Calu3 (cell line): Measurements from ENCODE around the gene DDRGK1. TPM values are rescaled to one million over a fixed set of nuclear protein-coding genes. Genes with fewer than 3 reads are reported as not detected.

Source experiments
- BruUV-seq: library from RNA; stranded (reverse); fragments of 400-500 nt; replicated peaks from 2 replicates; lab custom pipeline; 2021; lab: Mats Ljungman, UMichigan
- CTCF ChIA-PET: fragments of 300-600 bp; sonication (Branson Sonifier 250); formaldehyde crosslinking; loops from one replicate; lab custom pipeline; 2022; ENCODE audit warnings: antibody characterized with exemption; lab: Charles Lee
- DNase-seq: peaks from one replicate; pipeline ENCODE4 v3.0.0; 2022
- H3K27ac Mint-ChIP-seq: one replicate; pipeline ENCODE4 v1.8.0; 2022; ENCODE audit warnings: mixed read lengths; ENCODE audit not compliant: unreplicated experiment
- H3K27me3 Mint-ChIP-seq: one replicate; pipeline ENCODE4 v1.8.0; 2022; ENCODE audit warnings: mixed read lengths; ENCODE audit not compliant: unreplicated experiment
- H3K36me3 Mint-ChIP-seq: one replicate; pipeline ENCODE4 v1.8.0; 2022; ENCODE audit warnings: mild to moderate bottlenecking, moderate library complexity, mixed read lengths; ENCODE audit not compliant: insufficient read depth, unreplicated experiment
- H3K4me1 Mint-ChIP-seq: one replicate; pipeline ENCODE4 v1.8.0; 2022; ENCODE audit warnings: mild to moderate bottlenecking, low read depth, mixed read lengths; ENCODE audit not compliant: unreplicated experiment
- H3K4me3 Mint-ChIP-seq: one replicate; pipeline ENCODE4 v1.8.0; 2022; ENCODE audit warnings: mild to moderate bottlenecking, low read depth, moderate library complexity, mixed read lengths; ENCODE audit not compliant: unreplicated experiment
- H3K9me3 Mint-ChIP-seq: one replicate; pipeline ENCODE4 v1.8.0; 2022; ENCODE audit warnings: low read depth, mixed read lengths; ENCODE audit not compliant: unreplicated experiment
- intact Hi-C: fragments of 100-400 bp; cut with micrococcal nuclease; formaldehyde crosslinking; loops from one replicate; pipeline ENCODE4 v1.10.0; 2022; ENCODE audit not compliant: unreplicated experiment
- total RNA-seq: library from RNA; stranded (reverse); gene quantifications from 2 replicates; pipeline ENCODE4 v1.2.3, GENCODE V29; 2022
- TF ChIP-seq, protein P1 (sequence below): fragments of 200-600 bp; IDR thresholded peaks from one replicate; pipeline ENCODE4 v1.8.0; 2022; ENCODE audit warnings: antibody characterized with exemption; ENCODE audit not compliant: unreplicated experiment

Gene DDRGK1
- total RNA-seq, 1 experiment from 2014 or later: 30.9 TPM

DNA sequence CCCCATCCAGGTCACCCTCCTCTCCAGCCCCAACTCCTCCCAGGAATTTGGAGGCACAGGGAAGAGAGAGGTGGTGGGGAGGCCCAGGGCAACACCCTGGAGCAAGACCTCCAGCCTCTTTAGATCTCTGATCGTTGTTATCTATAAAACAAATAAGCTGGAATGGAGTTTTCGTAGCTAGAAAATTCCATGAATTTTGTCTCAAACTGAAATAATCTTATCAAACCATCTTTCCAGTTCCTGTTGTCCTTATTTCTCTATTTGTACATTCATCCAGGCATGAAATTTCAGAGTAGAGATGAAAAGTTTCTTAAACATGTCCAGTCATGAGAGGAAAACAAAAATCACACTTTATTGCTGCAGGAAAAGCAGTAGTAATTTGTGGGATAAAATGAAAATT, 40.7 kb upstream of the DDRGK1 start:
- Mint-ChIP-seq H3K27ac (no peak overlapping the region), H3K36me3 (peaks cover 5% of the 10 kb centered on the region), H3K27me3 (peaks cover 14% of the 10 kb centered on the region), H3K4me3 (no peak overlapping the region), H3K4me1 (no peaks in the 10 kb centered on the region), H3K9me3 (no peaks in the 10 kb centered on the region)
- no peak for DNase-seq
- BruUV-seq: no TSS peak
- intact Hi-C loops: no loop called here
- TF ChIP-seq, protein P1, sequence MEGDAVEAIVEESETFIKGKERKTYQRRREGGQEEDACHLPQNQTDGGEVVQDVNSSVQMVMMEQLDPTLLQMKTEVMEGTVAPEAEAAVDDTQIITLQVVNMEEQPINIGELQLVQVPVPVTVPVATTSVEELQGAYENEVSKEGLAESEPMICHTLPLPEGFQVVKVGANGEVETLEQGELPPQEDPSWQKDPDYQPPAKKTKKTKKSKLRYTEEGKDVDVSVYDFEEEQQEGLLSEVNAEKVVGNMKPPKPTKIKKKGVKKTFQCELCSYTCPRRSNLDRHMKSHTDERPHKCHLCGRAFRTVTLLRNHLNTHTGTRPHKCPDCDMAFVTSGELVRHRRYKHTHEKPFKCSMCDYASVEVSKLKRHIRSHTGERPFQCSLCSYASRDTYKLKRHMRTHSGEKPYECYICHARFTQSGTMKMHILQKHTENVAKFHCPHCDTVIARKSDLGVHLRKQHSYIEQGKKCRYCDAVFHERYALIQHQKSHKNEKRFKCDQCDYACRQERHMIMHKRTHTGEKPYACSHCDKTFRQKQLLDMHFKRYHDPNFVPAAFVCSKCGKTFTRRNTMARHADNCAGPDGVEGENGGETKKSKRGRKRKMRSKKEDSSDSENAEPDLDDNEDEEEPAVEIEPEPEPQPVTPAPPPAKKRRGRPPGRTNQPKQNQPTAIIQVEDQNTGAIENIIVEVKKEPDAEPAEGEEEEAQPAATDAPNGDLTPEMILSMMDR: no peak
- CTCF ChIA-PET: no interaction called here

DNA sequence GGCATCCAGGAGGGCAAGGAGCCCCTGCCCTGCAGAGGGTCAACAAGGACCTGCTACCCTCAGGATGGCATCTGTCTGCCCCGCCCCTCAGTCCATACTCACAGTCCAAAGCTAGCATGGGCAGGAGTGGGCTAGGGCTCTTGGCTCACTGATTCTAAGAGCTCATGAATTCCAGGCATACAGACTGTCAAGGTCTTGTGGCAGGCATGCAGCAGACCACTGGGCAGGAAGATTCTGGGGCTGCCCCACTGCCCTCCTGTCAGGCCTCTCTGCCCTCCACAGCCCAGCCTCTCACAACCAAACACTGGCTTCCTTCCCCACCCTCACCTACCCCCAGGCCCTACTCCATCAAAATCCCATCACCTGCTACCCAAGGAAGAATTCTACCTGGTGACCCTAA, 40.1 kb upstream of the DDRGK1 start:
- Mint-ChIP-seq H3K9me3 (no peaks in the 10 kb centered on the region), H3K36me3 (peaks cover 10% of the 10 kb centered on the region), H3K27me3 (peaks cover 19% of the 10 kb centered on the region), H3K27ac (no peak overlapping the region), H3K4me1 (no peaks in the 10 kb centered on the region), H3K4me3 (no peak overlapping the region)
- BruUV-seq: no TSS peak
- intact Hi-C loops: no loop called here
- no peak for DNase-seq
- TF ChIP-seq, protein P1: no peak
- CTCF ChIA-PET: no interaction called here

DNA sequence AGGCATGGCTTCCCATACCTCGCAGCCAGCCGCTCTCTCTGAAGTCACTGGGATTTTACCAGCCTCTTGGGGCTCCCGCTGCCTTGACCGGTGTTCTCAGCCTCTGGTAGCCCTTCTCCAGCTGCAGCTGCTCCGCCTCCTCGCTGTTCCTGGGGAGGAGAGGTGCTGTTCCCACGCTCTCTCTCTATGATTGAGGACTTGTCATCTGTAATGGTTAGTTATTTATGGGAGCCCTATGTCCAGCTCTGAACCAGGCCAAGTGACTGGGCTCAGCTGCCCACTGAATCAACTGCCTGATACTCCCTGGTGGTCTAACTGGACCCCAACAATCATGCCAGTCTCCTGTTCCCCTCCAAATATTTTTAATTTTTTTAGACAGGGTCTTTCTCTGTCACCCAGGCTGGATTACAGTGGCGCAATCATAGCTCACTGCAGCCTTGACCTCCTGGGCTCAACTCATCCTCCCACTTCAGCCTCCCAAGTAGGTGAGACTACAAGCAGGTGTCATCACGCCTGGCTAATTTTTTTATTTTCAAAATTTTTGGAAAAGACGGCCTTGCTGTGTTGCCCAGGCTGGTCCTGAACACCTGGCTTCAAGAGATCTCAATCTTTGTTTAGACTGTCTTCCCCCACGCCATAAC, 39.4 kb upstream of the DDRGK1 start:
- Mint-ChIP-seq H3K27me3 (peaks cover 21% of the 10 kb centered on the region), H3K4me3 (no peak overlapping the region), H3K36me3 (peaks cover 14% of the 10 kb centered on the region), H3K4me1 (no peaks in the 10 kb centered on the region), H3K27ac (no peak overlapping the region), H3K9me3 (no peaks in the 10 kb centered on the region)
- TF ChIP-seq, protein P1: no peak
- intact Hi-C loops: no loop called here
- CTCF ChIA-PET: no interaction called here
- no peak for DNase-seq
- BruUV-seq: no TSS peak

DNA sequence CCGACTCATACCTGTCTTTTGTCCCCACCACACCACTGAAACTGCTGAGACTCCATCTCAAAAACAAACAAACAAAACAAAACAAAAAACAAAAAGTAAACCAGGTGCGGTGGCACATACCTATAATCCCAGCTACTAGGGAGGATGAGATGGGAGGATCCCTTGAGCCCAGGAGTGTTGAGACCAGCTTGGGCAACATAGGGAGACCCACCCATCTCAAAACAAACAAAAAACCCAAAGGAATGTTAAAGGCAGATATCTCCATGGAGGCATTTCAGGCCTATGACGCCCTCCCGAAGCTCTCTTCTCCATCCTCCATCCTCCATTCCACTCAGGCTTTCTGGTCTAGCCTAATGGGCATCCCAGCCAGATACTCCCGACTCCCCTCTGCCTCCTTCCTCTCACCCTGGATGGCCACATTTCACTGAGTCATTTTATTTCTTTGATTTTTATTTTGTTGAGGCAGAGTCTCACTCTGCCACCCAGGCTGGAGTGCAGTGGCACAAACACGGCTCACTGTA, 37.8 kb upstream of the DDRGK1 start:
- H3K36me3 Mint-ChIP-seq: peaks cover 25% of the 10 kb centered on the region
- no peak overlapping the region for H3K4me3 Mint-ChIP-seq
- intact Hi-C loops: no loop called here
- no peak for DNase-seq
- H3K4me1 Mint-ChIP-seq: no peaks in the 10 kb centered on the region
- H3K27me3 Mint-ChIP-seq: peaks cover 21% of the 10 kb centered on the region
- H3K9me3 Mint-ChIP-seq: no peaks in the 10 kb centered on the region
- TF ChIP-seq, protein P1: no peak
- no TSS peak for BruUV-seq
- CTCF ChIA-PET: interaction anchor here (0.7 kb wide), 1 partner anchor 53 kb away, joined by 4 read pairs; no protein-coding TSS in a partner anchor
- no peak overlapping the region for H3K27ac Mint-ChIP-seq
